SK-N-SH (cell line): ENCODE data around the gene TMUB1. TPM values are rescaled to one million over a fixed set of nuclear protein-coding genes. Genes with fewer than 3 reads are reported as not detected.

Experiments
- CTCF ChIA-PET: fragments of 300-600, 350-600 bp; formaldehyde crosslinking; extraction: SDS; loops from one replicate; lab custom pipeline; 2021; lab: Yijun Ruan, JAX
- POLR2A ChIA-PET: fragments of 350-600 bp; sonication (Branson Sonifier 250); formaldehyde crosslinking; extraction: SDS; loops from one replicate; lab custom pipeline; 2020; ENCODE audit warnings: antibody characterized with exemption, inconsistent platforms; lab: Yijun Ruan, JAX
- DNase-seq: peaks from one replicate; pipeline ENCODE4 v3.0.0; 2012
- H2AFZ ChIP-seq: fragments of 200-600 bp; sonication (generic); 2 replicates; pipeline ENCODE4 v1.8.1; 2016; ENCODE audit warnings: antibody characterized with exemption, mild to moderate bottlenecking, low read depth
- H3F3A ChIP-seq: fragments of 200-600 bp; sonication (generic); replicated peaks from 2 replicates; pipeline ENCODE3; 2016; ENCODE audit warnings: antibody characterized with exemption, mild to moderate bottlenecking; ENCODE audit not compliant: insufficient read depth
- H3K27ac ChIP-seq, 2 experiments: fragments of 200-500 bp in 1 of 2; fragments of 200-600 bp in 1 of 2; sonication (Bioruptor generic) in 1 of 2; sonication (generic), shearing (Covaris generic) in 1 of 2; 2 replicates each; pipeline versions ENCODE4 v1.5.1 to v1.6.1; 2014 to 2016; ENCODE audit warnings: low read depth in 2 of 2, inconsistent platforms in 1 of 2, low read length in 1 of 2, mild to moderate bottlenecking in 1 of 2, mixed read lengths in 1 of 2
- H3K27me3 ChIP-seq: fragments of 200-600 bp; sonication (generic), shearing (Covaris generic); 2 replicates; pipeline ENCODE4 v1.6.1; 2016; ENCODE audit warnings: mixed run types; ENCODE audit not compliant: insufficient read depth
- H3K36me3 ChIP-seq, 2 experiments: fragments of 200-500 bp in 1 of 2; fragments of 200-600 bp in 1 of 2; sonication (Bioruptor generic) in 1 of 2; sonication (generic) in 1 of 2; replicated peaks in 1 of 2; 2 replicates each; pipeline versions ENCODE3 to v1.5.1; 2014 to 2016; ENCODE audit warnings: low read length in 1 of 2, mild to moderate bottlenecking in 1 of 2; ENCODE audit not compliant: insufficient read depth in 2 of 2, control insufficient read depth in 1 of 2
- H3K4me1 ChIP-seq, 2 experiments: fragments of 200-500 bp in 1 of 2; fragments of 200-600 bp in 1 of 2; sonication (Bioruptor generic) in 1 of 2; sonication (generic), shearing (Covaris generic) in 1 of 2; 2 replicates each; pipeline versions ENCODE4 v1.5.1 to v1.6.1; 2014 to 2016; ENCODE audit warnings: low read depth in 1 of 2, low read length in 1 of 2, mixed run types in 1 of 2; ENCODE audit not compliant: insufficient read depth in 2 of 2, control insufficient read depth in 1 of 2
- H3K4me2 ChIP-seq: fragments of 200-600 bp; sonication (generic), shearing (Covaris generic); 2 replicates; pipeline ENCODE4 v1.6.1; 2017; ENCODE audit warnings: mixed run types
- H3K4me3 ChIP-seq, 2 experiments: fragments of 200-500 bp in 1 of 2; fragments of 200-600 bp in 1 of 2; sonication (Bioruptor generic) in 1 of 2; sonication (generic), shearing (Covaris generic) in 1 of 2; 2 replicates each; pipeline versions ENCODE4 v1.5.1 to v1.8.1; 2014 to 2016; ENCODE audit warnings: low read depth in 2 of 2, inconsistent platforms in 1 of 2, low read length in 1 of 2, mild to moderate bottlenecking in 1 of 2, mixed read lengths in 1 of 2, moderate library complexity in 1 of 2
- H3K79me2 ChIP-seq: fragments of 200-600 bp; sonication (generic); 2 replicates; pipeline ENCODE4 v1.8.1; 2017; ENCODE audit warnings: mild to moderate bottlenecking; ENCODE audit not compliant: insufficient read depth
- H3K9ac ChIP-seq: fragments of 200-600 bp; sonication (generic); 2 replicates; pipeline ENCODE4 v1.6.1; 2017; ENCODE audit warnings: mixed run types
- H3K9me2 ChIP-seq: fragments of 200-600 bp; sonication (generic); 2 replicates; pipeline ENCODE4 v1.6.1; 2017; ENCODE audit warnings: mixed run types
- H3K9me3 ChIP-seq: fragments of 200-600 bp; sonication (generic); 2 replicates; pipeline ENCODE4 v1.6.1; 2017; ENCODE audit warnings: mixed run types, mild to moderate bottlenecking, moderate library complexity
- H4K20me1 ChIP-seq: fragments of 200-600 bp; sonication (generic); 2 replicates; pipeline ENCODE4 v1.6.1; 2017; ENCODE audit warnings: mild to moderate bottlenecking, mixed run types; ENCODE audit not compliant: insufficient read depth
- CTCF ChIP-seq: fragments of 200-600 bp; sonication (generic); IDR thresholded peaks from 2 replicates; pipeline ENCODE4 v1.6.1; 2017; ENCODE audit warnings: antibody characterized with exemption, mild to moderate bottlenecking, moderate library complexity
- ELF1 ChIP-seq: IDR thresholded peaks from 2 replicates; pipeline ENCODE4 v1.4.0; 2012
- EP300 ChIP-seq, 2 experiments: IDR thresholded peaks; 2 replicates each; pipeline versions ENCODE4 v1.4.0 to v1.6.1; 2012; ENCODE audit warnings: borderline replicate concordance in 1 of 2, low read depth in 1 of 2, low read length in 1 of 2
- FOXJ3 ChIP-seq: sonication (generic); formaldehyde crosslinking; IDR thresholded peaks from 2 replicates; pipeline ENCODE4 v1.5.1; 2020; ENCODE audit warnings: mild to moderate bottlenecking, missing genetic modification reagents
- GATA2 ChIP-seq: sonication (generic); formaldehyde crosslinking; IDR thresholded peaks from 2 replicates; pipeline ENCODE4 v1.5.0; 2020; ENCODE audit warnings: mild to moderate bottlenecking, missing genetic modification reagents
- JUND ChIP-seq: IDR thresholded peaks from 2 replicates; pipeline ENCODE4 v1.4.0; 2012
- MAX ChIP-seq: IDR thresholded peaks from 2 replicates; pipeline ENCODE4 v1.4.0; 2012; ENCODE audit warnings: low read depth
- MXI1 ChIP-seq: IDR thresholded peaks from 2 replicates; pipeline ENCODE4 v1.6.1; 2012; ENCODE audit warnings: mild to moderate bottlenecking, low read depth, low read length, improper control_type of control experiment
- NFIC ChIP-seq: IDR thresholded peaks from 2 replicates; pipeline ENCODE4 v1.4.0; 2012; ENCODE audit warnings: borderline replicate concordance
- PBX3 ChIP-seq: IDR thresholded peaks from 2 replicates; pipeline ENCODE4; 2012
- RCOR1 ChIP-seq: fragments of 150-350 bp; IDR thresholded peaks from 2 replicates; pipeline ENCODE4 v1.6.1; 2017; ENCODE audit warnings: antibody characterized with exemption, low read length
- TCF12 ChIP-seq: IDR thresholded peaks from 2 replicates; pipeline ENCODE4 v1.4.0; 2012
- TEAD4 ChIP-seq: IDR thresholded peaks from 2 replicates; pipeline ENCODE4 v1.4.0; 2012; ENCODE audit warnings: mild to moderate bottlenecking, borderline replicate concordance; ENCODE audit not compliant: insufficient read depth
- ZBTB33 ChIP-seq: IDR thresholded peaks from 2 replicates; pipeline ENCODE4 v1.4.0; 2012; ENCODE audit warnings: low read depth, borderline replicate concordance
- WGBS: methylation state at CpG from one replicate; pipeline ENCODE4 v1.1.6; 2017; ENCODE audit warnings: low lambda C conversion rate; 5-methylcytosine and 5-hydroxymethylcytosine counted together
- polyA plus RNA-seq, 3 experiments: library from polyadenylated mRNA; depleted of rRNA; stranded (reverse); fragments of >200 nt; gene quantifications; 2 replicates each; pipeline ENCODE4 v1.2.3, GENCODE V29; 2012

The TMUB1 gene
- polyA plus RNA-seq, 1 of the 3 experiments (the other 2 are of a cell fraction): 60.6 TPM

- TF ChIP-seq PBX3 (no peak), MXI1 (peak; percentile 22; the same call in 1 of the 2 replicates), MAX (peak; percentile 75; the same call in 1 of the 2 replicates)
- peak; percentile 75 for DNase-seq
- Histone ChIP-seq H3K36me3 (peaks cover 11 to 20% of the 10 kb centered on the region in 2 experiments), H2AFZ (no peak overlapping the region), H4K20me1 (peaks cover 77% of the 10 kb centered on the region), H3K4me1 (peaks cover 24 to 38% of the 10 kb centered on the region in 2 experiments), H3K9ac (peak overlapping the region; percentile 49; the same call in 1 of the 2 replicates), H3F3A (peaks cover 34% of the 10 kb centered on the region), H3K4me2 (peak overlapping the region; percentile 59), H3K79me2 (peaks cover 70% of the 10 kb centered on the region), H3K27ac (peak overlapping the region; percentile 83 to 86), H3K27me3 (no peaks in the 10 kb centered on the region), H3K9me3 (no peaks in the 10 kb centered on the region), H3K4me3 (peak overlapping the region; percentile 31 to 37; a peak in 3 of 4 replicates), H3K9me2 (no peaks in the 10 kb centered on the region)
- POLR2A ChIA-PET: interaction anchor here (1.0 to 1.3 kb wide), 3 partner anchors 34 to 86 kb away, joined by 4 to 5 read pairs (median 5); partner anchors contain the start of genes ABCB8 and FASTK
- CTCF ChIA-PET: interaction anchor here (0.5 to 18.7 kb wide), 22 partner anchors 9 to 216 kb away, joined by 3 to 474 read pairs (median 6); partner anchors contain the start of genes ABCB8, AGAP3, CDK5 and FASTK
- WGBS: 47% methylated on average over 74 of the region's 101 CpGs
These were observed 31.1 kb upstream of the TMUB1 start for GRCh38 chr7:151114151-151115090.

- Histone ChIP-seq H3K4me1 (peaks cover 30 to 38% of the 10 kb centered on the region in 2 experiments), H4K20me1 (peaks cover 86% of the 10 kb centered on the region), H3F3A (peaks cover 37% of the 10 kb centered on the region), H3K27me3 (no peaks in the 10 kb centered on the region), H3K36me3 (peaks cover 9 to 11% of the 10 kb centered on the region in 2 experiments), H3K4me3 (peak overlapping the region in 1 of 2 experiments; percentile 31; a peak in 1 of 4 replicates), H3K79me2 (peaks cover 77% of the 10 kb centered on the region), H3K9ac (peak overlapping the region; percentile 49; the same call in 1 of the 2 replicates), H3K9me2 (no peaks in the 10 kb centered on the region), H2AFZ (no peak overlapping the region), H3K9me3 (no peaks in the 10 kb centered on the region), H3K27ac (peak overlapping the region; percentile 83 to 86), H3K4me2 (peak overlapping the region; percentile 59)
- CTCF ChIA-PET: interaction anchor here (0.7 to 18.7 kb wide), 20 partner anchors 8 to 215 kb away, joined by 3 to 474 read pairs (median 8); partner anchors contain the start of genes ABCB8, AGAP3, CDK5 and FASTK
- WGBS: 11% methylated on average over 13 of the region's 13 CpGs
- peak; percentile 97 for DNase-seq
- POLR2A ChIA-PET: interaction anchor here (1.0 to 1.3 kb wide), 3 partner anchors 33 to 85 kb away, joined by 4 to 5 read pairs (median 5); partner anchors contain the start of genes ABCB8 and FASTK
- peak; percentile 33; the same call in 1 of the 2 replicates for TF ChIP-seq MAX
- TF ChIP-seq JUND: peak; percentile 83; the same call in 1 of the 2 replicates
- peak; percentile 47 to 79; a peak in 2 of 4 replicates for TF ChIP-seq EP300 (IDR thresholded peaks at IDR 0.05; ENCODE audit: borderline replicate concordance in 1 of 2, low read depth in 1 of 2, low read length in 1 of 2)
- peak; percentile 86 for TF ChIP-seq TCF12
- TF ChIP-seq RCOR1: peak; percentile 97
- peak; percentile 95 for TF ChIP-seq GATA2 (CRISPR knock-in tag)
- TF ChIP-seq ELF1: no peak; the same call in 1 of the 2 replicates
- peak; percentile 73; the same call in 1 of the 2 replicates for TF ChIP-seq NFIC
- TF ChIP-seq FOXJ3: peak; percentile 72; the same call in 1 of the 2 replicates
- 0 out of 2 replicates have a peak, but pooled peaks have one; percentile 20 for TF ChIP-seq CTCF
- peak; percentile 78 for TF ChIP-seq PBX3
- peak; percentile 79 for TF ChIP-seq TEAD4
- no peak for TF ChIP-seq ZBTB33
These were observed 30.3 kb upstream of the TMUB1 start for GRCh38 chr7:151113344-151114150.
